HFF-Myc (cell line): Measurements from ENCODE around the gene TMEM59.
A peak's percentile ranks its signal among the peaks of the same experiment; 100 is the strongest.

Source experiments
- DNase-seq: peaks from one replicate; pipeline ENCODE4 v3.0.0-alpha.2; 2011; ENCODE audit warnings: low read depth; ENCODE audit errors: extremely low read depth
- H3K4me3 ChIP-seq: replicated peaks from 2 replicates; pipeline ENCODE4 v1.5.1; 2011; ENCODE audit warnings: low read depth, mild to moderate bottlenecking, control low read depth, low read length
- TF ChIP-seq, protein P1 (sequence below): IDR thresholded peaks from 2 replicates; pipeline ENCODE4 v1.5.1; 2012; ENCODE audit warnings: mild to moderate bottlenecking, low read depth, low read length, control low read depth; ENCODE audit errors: missing control alignments

The TMEM59 gene

DNA sequence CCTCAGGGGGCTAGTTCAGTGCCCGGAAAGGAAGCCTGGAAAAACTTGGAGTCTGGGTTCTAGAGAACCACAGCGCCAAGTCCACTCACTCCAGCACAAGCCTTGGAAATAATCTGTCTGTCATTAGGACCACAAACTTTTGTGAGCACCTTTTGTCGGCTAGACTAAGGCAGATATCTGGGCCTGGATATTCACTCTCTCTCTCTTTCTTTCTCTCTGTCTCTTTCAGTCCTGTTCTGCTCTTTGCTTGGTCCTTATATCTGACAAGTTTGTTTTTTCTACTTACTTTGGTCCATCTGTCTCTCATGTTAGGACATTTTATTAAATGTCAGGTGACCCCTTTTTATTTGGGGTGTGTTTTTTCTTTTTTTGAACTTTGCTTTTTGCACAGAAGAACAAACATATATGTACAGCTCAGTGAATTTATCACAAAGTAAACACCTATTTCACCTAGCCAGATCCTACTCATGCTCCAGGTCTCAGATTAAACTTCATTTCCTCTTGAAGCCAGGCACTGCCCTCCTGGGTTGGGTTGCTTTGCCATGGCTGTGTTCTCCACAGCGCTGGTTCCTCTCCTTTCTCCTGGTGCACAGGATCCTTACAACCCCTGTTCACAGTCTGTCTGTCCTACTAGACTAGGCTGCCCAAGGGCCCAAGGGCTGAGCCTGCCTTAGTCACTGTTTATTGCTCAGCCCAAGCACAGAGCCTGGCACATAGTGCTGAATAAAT lies 41.2 kb upstream of the TMEM59 start:
- TF ChIP-seq, protein P1, sequence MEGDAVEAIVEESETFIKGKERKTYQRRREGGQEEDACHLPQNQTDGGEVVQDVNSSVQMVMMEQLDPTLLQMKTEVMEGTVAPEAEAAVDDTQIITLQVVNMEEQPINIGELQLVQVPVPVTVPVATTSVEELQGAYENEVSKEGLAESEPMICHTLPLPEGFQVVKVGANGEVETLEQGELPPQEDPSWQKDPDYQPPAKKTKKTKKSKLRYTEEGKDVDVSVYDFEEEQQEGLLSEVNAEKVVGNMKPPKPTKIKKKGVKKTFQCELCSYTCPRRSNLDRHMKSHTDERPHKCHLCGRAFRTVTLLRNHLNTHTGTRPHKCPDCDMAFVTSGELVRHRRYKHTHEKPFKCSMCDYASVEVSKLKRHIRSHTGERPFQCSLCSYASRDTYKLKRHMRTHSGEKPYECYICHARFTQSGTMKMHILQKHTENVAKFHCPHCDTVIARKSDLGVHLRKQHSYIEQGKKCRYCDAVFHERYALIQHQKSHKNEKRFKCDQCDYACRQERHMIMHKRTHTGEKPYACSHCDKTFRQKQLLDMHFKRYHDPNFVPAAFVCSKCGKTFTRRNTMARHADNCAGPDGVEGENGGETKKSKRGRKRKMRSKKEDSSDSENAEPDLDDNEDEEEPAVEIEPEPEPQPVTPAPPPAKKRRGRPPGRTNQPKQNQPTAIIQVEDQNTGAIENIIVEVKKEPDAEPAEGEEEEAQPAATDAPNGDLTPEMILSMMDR = no peak
- H3K4me3 ChIP-seq = no peak overlapping the region
- no peak for DNase-seq

DNA sequence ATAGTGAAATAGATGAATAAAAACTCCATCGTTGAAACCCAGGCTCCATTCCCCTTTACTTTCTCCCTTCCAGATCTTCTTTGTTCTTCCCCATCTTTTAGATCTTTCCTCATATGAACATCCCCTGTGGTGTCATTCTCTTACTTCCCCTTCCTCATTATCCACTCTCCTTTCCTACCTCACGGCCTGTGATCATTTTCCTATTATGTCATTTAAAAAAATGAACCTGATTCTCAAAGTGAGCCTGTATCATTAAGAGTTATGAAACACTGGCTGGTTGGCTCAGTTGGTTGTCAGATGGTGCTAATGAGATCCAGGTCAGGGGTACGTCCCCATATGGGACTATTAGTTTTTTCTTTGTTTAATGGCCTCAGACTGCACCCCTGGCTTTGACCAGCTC lies 38.7 kb upstream of the TMEM59 start:
- TF ChIP-seq, protein P1 = no peak
- no peak overlapping the region for H3K4me3 ChIP-seq
- DNase-seq = no peak

DNA sequence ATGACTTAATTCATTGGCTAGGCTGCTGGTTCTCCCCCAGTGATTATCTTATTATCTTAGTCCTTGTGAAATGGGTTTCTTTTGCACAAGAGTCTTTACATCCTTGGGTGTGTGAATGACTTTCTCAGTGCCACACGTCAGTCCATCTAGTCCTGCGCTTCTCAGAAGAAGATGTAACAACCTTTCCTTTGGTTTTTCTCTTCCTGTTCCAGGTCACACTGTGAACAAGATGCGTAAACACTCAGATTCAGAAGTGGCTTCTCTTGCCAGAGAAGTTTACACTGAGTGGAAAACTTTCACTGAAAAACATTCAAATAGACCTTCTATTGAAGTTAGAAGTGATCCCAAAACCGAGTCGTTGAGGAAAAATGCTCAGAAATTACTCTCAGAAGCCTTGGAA lies 35.4 kb upstream of the TMEM59 start:
- TF ChIP-seq, protein P1 = no peak
- DNase-seq = no peak
- H3K4me3 ChIP-seq = no peak overlapping the region

DNA sequence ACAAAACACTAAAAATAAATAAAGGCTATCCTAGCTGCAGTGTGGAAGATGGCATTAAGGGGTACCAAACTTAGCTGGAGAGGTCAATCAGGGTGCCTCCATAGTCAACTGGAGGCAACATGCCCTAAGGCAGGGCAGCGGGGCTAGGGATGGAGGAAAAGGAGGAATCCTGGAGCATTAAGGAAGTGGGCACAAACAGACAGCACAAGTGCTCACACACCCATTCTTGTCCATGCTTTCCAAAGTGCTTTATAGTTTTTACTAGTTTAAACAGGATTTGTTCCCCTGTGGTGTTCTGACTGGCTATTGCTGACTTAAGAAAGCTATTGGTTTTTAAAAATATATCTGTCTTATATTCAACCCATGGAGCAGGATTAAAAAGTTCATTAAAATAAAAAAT lies 33.8 kb upstream of the TMEM59 start:
- TF ChIP-seq, protein P1 = no peak
- DNase-seq = no peak
- no peak overlapping the region for H3K4me3 ChIP-seq

DNA sequence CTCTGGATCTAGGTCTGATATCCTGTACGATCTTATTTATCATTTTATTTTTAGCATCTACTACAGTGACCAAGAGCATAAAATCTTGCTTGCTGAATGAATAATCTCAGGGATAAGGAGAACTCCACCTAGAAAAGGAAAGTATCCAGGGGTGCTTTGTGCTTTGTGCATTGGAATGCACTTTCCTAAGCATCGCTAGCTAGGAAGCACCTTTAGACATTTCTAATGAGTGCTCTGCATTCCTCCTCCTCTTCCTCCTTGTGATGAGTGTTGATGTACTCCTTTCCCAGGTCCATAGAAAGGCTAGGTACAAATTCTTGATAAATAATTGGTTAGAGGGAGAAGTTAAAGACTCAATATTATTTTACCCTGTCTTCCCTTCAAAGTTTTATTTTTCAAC lies 31.8 kb upstream of the TMEM59 start:
- DNase-seq = no peak
- H3K4me3 ChIP-seq = no peak overlapping the region
- TF ChIP-seq, protein P1 = no peak

DNA sequence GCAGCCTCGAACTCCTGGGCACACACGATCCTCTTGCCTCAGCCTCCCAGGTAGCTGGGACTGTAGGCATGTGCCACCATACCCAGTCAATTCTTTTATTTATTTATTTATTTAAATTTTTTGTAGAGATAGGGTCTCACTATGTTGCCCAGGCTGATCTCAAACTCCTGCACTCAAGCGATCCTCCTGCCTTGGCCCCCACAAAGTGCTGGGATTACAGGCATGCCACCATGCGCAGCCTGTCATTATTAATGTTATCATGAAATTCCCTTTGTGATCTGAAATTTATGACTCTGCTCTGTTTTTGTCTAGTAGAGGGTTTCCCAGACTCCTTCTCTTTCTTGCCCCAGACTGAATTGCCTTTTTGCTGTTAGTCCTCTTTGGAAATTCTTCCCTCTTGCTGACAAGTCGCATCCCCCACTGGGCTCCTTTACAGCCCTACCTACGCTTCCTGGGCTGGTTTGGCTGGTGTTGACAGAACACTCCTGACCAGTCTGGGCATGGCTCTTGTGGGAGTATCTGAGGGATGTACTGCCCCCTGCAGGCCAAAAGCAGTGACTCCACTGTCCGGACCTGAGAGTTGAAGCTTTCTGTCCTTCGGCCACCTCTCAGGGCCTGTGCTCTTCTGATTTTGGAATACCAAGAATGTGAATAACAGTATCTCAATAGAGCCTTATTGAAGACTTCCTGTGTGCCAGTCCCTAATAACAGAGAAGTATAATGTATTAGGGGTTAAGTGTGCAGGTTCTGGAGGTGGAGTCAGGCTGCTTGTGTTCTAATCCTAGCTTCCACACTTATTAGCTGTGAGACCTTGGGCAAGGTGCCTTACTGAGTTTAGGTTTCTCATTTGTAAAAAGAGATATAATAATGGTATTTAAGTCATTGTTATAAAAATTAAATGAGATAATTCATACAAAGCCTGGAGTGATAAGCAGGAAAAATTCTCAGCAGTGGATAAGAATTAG lies 28.6 kb upstream of the TMEM59 start:
- peak; percentile 52 for DNase-seq

More for the DNA sequence above, 28.6 kb upstream of the TMEM59 start:
- H3K4me3 ChIP-seq = no peak overlapping the region
- TF ChIP-seq, protein P1 = peak; percentile 93
